BJ (cell line): ENCODE data around the gene SELENOP. TPM values are rescaled to one million over a fixed set of nuclear protein-coding genes. Genes with fewer than 3 reads are reported as not detected.

Experiments
- CTCF ChIA-PET: fragments of 350-600 bp; formaldehyde crosslinking; extraction: SDS; loops from one replicate; lab custom pipeline; 2021; ENCODE audit warnings: antibody characterized with exemption, inconsistent platforms; lab: Yijun Ruan, JAX
- POLR2A ChIA-PET: fragments of 300-600 bp; sonication (Branson Sonifier 250); formaldehyde crosslinking; extraction: SDS; loops from one replicate; lab custom pipeline; 2021; ENCODE audit warnings: antibody characterized with exemption; lab: Charles Lee
- DNase-seq: peaks from one replicate; pipeline ENCODE4 v3.0.0-alpha.2; 2011; ENCODE audit warnings: low read depth
- H3K27me3 ChIP-seq: 2 replicates; pipeline ENCODE4 v1.6.0; 2011; ENCODE audit warnings: low read length; ENCODE audit not compliant: control insufficient read depth, insufficient read depth
- H3K36me3 ChIP-seq: 2 replicates; pipeline ENCODE4 v1.5.1; 2011; ENCODE audit warnings: low read length; ENCODE audit not compliant: control insufficient read depth, insufficient read depth
- H3K4me3 ChIP-seq: 2 replicates; pipeline ENCODE4 v1.5.1; 2011; ENCODE audit warnings: low read depth, mild to moderate bottlenecking, control low read depth, low read length
- CTCF ChIP-seq: IDR thresholded peaks from 2 replicates; pipeline ENCODE4 v1.5.1; 2011; ENCODE audit warnings: low read depth, mild to moderate bottlenecking, control low read depth, inconsistent platforms, low read length, moderate library complexity; ENCODE audit not compliant: insufficient read depth
- polyA plus RNA-seq: library from polyadenylated mRNA; depleted of rRNA; stranded (reverse); fragments of >200 nt; gene quantifications from 2 replicates; pipeline ENCODE4 v1.2.3, GENCODE V29; 2011; rRNA removed

SELENOP gene
- polyA plus RNA-seq, 1 experiment: 4.4 TPM

DNA sequence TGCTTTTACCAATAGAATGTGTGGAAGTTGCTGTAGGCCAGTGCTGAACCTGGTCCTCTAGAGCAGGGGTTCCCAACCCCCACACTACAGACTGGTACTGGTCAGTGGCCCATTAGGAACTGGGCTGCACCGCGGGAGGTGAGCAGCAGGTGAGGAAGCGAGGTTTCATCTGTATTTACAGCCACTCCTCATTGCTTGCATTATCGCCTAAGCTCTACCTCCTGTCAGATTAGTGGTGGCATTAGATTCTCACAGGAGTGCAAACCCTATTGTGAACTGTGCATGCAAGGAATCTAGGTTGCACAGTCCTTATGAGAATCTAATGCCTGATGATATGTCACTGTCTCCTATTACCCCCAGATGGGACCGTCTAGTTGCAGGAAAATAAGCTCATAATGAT, 61.2 kb downstream of the SELENOP start:
- H3K27me3 ChIP-seq: no peaks in the 10 kb centered on the region
- no peak for TF ChIP-seq CTCF
- ChIA-PET CTCF (no interaction called here), POLR2A (no interaction called here)
- no peak overlapping the region for H3K4me3 ChIP-seq
- no peak for DNase-seq
- no peaks in the 10 kb centered on the region for H3K36me3 ChIP-seq

Other genes with a start within 250 kb of the SELENOP start
- gene CCDC152, start 55.1 kb downstream of the SELENOP start, polyA plus RNA-seq: 0.91 and 1.6 TPM in 2 replicates
- gene ANXA2R, start 228.4 kb upstream of the SELENOP start, polyA plus RNA-seq: 0.53 and 0.74 TPM in 2 replicates